GM19240 (cell line): ENCODE results near the gene PATJ.
"Not testable (repeated sequence)": the region's sequence is repeated elsewhere in the genome, so short reads cannot be mapped to it uniquely, and the experiment has no call there.

ENCODE experiments used
- DNase-seq: peaks from one replicate; pipeline ENCODE4 v3.0.0; 2011; ENCODE audit warnings: low spot score; ENCODE audit not compliant: insufficient read length

PATJ gene, protein sequence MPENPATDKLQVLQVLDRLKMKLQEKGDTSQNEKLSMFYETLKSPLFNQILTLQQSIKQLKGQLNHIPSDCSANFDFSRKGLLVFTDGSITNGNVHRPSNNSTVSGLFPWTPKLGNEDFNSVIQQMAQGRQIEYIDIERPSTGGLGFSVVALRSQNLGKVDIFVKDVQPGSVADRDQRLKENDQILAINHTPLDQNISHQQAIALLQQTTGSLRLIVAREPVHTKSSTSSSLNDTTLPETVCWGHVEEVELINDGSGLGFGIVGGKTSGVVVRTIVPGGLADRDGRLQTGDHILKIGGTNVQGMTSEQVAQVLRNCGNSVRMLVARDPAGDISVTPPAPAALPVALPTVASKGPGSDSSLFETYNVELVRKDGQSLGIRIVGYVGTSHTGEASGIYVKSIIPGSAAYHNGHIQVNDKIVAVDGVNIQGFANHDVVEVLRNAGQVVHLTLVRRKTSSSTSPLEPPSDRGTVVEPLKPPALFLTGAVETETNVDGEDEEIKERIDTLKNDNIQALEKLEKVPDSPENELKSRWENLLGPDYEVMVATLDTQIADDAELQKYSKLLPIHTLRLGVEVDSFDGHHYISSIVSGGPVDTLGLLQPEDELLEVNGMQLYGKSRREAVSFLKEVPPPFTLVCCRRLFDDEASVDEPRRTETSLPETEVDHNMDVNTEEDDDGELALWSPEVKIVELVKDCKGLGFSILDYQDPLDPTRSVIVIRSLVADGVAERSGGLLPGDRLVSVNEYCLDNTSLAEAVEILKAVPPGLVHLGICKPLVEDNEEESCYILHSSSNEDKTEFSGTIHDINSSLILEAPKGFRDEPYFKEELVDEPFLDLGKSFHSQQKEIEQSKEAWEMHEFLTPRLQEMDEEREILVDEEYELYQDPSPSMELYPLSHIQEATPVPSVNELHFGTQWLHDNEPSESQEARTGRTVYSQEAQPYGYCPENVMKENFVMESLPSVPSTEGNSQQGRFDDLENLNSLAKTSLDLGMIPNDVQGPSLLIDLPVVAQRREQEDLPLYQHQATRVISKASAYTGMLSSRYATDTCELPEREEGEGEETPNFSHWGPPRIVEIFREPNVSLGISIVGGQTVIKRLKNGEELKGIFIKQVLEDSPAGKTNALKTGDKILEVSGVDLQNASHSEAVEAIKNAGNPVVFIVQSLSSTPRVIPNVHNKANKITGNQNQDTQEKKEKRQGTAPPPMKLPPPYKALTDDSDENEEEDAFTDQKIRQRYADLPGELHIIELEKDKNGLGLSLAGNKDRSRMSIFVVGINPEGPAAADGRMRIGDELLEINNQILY (N-terminal part only)

DNA sequence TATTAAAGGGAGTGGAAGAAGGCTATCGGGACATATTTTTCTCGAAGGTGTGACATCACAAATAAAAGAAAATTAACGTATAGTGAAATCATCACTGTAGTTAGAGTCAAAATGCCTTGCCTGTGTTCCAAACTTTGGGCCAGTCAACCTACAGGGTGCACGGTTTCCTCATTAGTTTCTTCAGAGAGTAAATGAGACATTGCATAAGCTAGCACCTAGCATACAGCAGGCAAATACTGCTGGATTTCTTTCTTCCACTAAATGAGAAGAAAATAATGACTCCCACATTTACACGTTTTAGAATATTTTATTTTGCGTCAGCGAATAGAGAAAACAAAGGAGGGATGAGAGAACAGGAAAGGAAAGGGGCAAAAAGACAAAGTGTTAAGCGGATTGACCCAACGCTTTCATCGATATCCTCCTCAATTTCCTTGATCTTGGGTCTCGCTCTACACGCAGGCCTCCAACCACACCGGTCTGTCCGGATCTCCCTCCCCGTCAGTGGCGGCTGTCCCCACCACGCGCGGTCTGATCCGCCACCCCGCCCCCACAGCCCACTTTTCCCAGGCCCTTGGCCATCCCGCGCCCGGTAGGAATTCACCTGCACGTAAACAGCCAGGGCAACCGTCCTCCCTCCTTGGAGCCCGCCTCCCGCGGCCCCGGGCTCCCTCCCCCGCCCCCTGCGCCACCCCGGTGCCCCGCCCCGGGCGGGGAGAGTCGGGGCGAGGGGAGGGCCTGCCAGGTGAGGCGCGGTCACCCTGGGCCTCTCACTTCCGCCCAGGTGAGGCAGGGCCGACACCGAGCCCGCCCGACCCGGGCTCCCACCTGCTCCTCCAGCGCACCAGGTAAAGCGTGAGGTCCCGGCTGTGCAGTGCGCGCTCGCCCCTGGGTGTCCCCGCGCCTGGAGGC, at the start of gene PATJ:
TSS of gene PATJ (plus strand) at position 770 of the 909 bp plus-strand sequence. CDS start 20,413 bp downstream, outside the sequence.
- DNase-seq, result peak; percentile 29

GRCh38 chr1:61699911-61700851, 42.1 kb upstream of the PATJ start:
- no peak for DNase-seq

- no peak for DNase-seq
Observed at GRCh38 chr1:61708953-61709907, 33.0 kb upstream of the PATJ start.

DNA sequence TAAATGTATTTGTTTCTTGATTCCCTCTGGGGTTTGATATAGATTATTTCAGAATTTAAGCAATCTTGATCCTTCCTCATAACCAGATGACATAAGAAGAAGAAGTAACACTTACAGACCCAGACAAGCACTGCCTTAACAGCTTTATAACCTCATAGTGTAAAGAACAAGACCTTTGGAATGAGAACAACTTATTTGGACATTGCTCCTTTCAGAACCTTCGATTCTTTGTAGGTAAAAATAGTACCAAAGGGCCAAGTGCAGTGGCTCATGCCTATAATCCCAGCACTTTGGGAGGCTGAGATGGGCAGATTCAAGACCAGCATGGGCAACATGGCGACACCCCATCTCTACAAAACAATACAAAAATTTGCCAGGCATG, 32.4 kb upstream of the PATJ start:
- no peak for DNase-seq

DNA sequence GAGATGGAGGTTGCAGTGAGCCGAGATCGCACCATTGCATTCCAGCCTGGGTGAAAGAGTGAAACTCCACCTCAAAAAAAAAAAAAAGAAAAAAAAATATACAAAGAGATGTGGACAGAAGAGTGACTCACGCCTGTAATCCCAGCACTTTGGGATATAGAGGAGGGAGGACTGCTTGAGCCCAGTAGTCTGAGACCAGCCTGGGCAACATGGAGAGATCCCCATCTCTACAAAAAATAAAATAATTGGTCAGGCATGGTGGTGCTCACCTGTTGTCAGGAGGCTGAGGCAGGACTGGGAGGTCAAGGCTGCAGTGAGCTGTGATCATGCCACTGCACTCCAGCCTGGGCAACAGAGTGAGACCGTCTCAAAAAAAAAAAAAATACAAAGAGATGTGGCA, 31.0 kb upstream of the PATJ start:
- not testable (repeated sequence) for DNase-seq

- DNase-seq, result no peak
Observed at GRCh38 chr1:61711969-61712368, 30.3 kb upstream of the PATJ start.

- not testable (repeated sequence) for DNase-seq
Observed at GRCh38 chr1:61718996-61719663, 23.1 kb upstream of the PATJ start.

DNA sequence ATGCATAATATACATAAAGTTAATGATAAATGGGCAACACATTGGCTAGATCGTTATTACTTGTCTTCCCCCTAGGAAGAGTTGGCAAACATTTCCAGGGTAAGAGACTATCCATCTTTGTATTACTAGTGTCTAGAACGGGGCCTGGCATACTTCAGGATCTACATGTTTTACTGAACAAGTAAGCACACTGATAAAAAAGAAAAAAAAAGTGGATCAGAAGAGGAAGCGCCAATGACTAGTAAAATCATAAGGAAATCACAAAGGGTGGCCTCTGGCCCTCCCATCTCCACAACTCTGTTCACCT, 17.8 kb upstream of the PATJ start:
- DNase-seq, result no peak

GRCh38 chr1:61724813-61725694, 17.2 kb upstream of the PATJ start, which contains the start of gene TM2D1:
Gene TM2D1, minus strand, starts transcription at chr1:61725141. Its CDS starts 21 bp downstream, at chr1:61725120.
- peak; percentile 88 for DNase-seq

- DNase-seq, result no peak
Observed at GRCh38 chr1:61727544-61727943, 14.7 kb upstream of the PATJ start.

GRCh38 chr1:61730679-61731078, 11.6 kb upstream of the PATJ start:
- not testable (repeated sequence) for DNase-seq

GRCh38 chr1:61732726-61733125, 9.6 kb upstream of the PATJ start:
- DNase-seq, result no peak

- DNase-seq, result no peak
Observed at GRCh38 chr1:61740751-61741700, 1.3 kb upstream of the PATJ start.

DNA sequence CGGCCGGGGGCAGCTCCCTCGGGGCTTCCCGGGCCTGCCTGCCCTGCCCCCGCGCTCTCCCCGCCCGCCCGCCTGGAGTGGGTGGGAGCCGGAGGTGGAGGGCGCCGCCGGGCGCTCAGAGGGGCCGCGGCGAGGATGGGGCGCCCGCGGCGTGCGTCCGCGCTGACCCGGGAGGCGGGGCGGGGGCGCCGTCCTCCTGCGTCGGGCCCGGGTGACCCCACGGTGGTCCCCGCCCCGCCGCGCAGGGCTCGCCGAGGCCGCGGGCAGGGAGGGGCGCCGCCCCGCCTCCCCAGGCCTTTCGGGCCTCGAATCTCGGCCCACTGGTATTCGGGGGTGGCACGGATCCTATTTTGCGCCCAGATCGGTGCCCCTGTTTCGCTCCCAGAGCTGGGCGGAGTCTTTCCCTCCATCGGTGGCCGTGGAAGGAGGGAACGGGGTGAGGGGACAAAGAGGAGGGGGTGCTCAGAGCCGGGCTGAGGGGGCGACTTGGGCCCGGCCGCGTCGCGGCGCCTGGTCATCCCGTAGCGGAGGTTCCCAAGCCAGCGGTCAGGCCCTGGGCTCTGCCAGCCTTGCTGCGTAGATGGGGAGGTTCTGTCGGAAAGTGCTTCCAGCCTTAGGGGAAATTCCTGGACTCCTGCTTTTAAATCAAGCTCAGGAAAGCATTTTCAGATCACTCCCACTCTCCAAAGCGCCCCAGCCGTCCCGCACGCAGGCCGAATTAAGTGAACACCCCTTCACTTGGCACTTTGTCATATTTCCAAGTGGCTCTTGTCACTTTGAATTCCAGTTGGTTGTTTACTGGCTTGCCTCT, 545 bp downstream of the PATJ start:
- DNase-seq, result no peak

DNA sequence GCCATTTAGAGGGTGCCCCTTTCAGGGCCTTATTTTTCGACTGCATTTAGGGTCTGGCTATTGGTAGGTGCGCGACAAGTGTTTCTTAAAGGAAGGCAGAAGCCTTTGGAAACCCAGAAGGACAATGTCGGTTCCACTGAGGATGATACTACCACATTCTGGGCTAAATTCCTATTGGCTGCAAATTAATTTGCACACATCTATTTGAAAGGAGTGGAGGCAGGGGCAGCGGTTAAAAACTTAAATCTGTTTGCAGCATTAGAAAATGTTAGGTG, 1.1 kb downstream of the PATJ start:
- no peak for DNase-seq
